HG03457 (cell line): ENCODE data around the gene TARS3.
"Not testable (repeated sequence)": the region's sequence is repeated elsewhere in the genome, so short reads cannot be mapped to it uniquely, and the experiment has no call there.

Experiments
- ATAC-seq: cut with Tn5 transposase; IDR thresholded peaks from one replicate; pipeline ENCODE4 v1.9.1; 2021; ENCODE audit warnings: moderate number of reproducible peaks; ENCODE audit not compliant: unreplicated experiment

The TARS3 gene

GRCh38 chr15:101723874-101724674 lies at the start of gene TARS3:
Gene TARS3, minus strand, starts transcription at chr15:101724473. Its CDS starts 86 bp downstream, at chr15:101724387.
- ATAC-seq = peak; percentile 82

- ATAC-seq = no peak
Observed at GRCh38 chr15:101773496-101774100, 49.3 kb upstream of the TARS3 start.

GRCh38 chr15:101772921-101773320 lies 48.6 kb upstream of the TARS3 start:
- no peak for ATAC-seq

- not testable (repeated sequence) for ATAC-seq
Observed at GRCh38 chr15:101767083-101767640, 42.9 kb upstream of the TARS3 start.

GRCh38 chr15:101765772-101766456 lies 41.6 kb upstream of the TARS3 start:
- ATAC-seq = no peak

GRCh38 chr15:101765340-101765671 lies 41.0 kb upstream of the TARS3 start:
- not testable (repeated sequence) for ATAC-seq

GRCh38 chr15:101764669-101765339 lies 40.5 kb upstream of the TARS3 start:
- not testable (repeated sequence) for ATAC-seq

GRCh38 chr15:101746716-101747082 lies 22.4 kb upstream of the TARS3 start:
- ATAC-seq = peak; percentile 31

- ATAC-seq = not testable (repeated sequence)
Observed at GRCh38 chr15:101734837-101735236, 10.6 kb upstream of the TARS3 start.

- no peak for ATAC-seq
Observed at GRCh38 chr15:101733545-101733944, 9.3 kb upstream of the TARS3 start.

GRCh38 chr15:101732772-101733171 lies 8.5 kb upstream of the TARS3 start:
- ATAC-seq = no peak

- no peak for ATAC-seq
Observed at GRCh38 chr15:101731746-101732145, 7.5 kb upstream of the TARS3 start.

GRCh38 chr15:101727186-101727585 lies 2.9 kb upstream of the TARS3 start:
- no peak for ATAC-seq

- no peak for ATAC-seq
Observed at GRCh38 chr15:101725073-101725472, 800 bp upstream of the TARS3 start.

- no peak for ATAC-seq
Observed at GRCh38 chr15:101724675-101725005, 367 bp upstream of the TARS3 start.

- ATAC-seq = peak; percentile 35
Observed at GRCh38 chr15:101723171-101723873, 951 bp downstream of the TARS3 start.

- no peak for ATAC-seq
Observed at GRCh38 chr15:101718896-101719295, 5.4 kb downstream of the TARS3 start.

GRCh38 chr15:101712078-101712477 lies 12.2 kb downstream of the TARS3 start:
- ATAC-seq = no peak

- no peak for ATAC-seq
Observed at GRCh38 chr15:101710806-101711205, 13.5 kb downstream of the TARS3 start.

GRCh38 chr15:101709466-101709865 lies 14.8 kb downstream of the TARS3 start:
- no peak for ATAC-seq

- ATAC-seq = no peak
Observed at GRCh38 chr15:101707983-101708382, 16.3 kb downstream of the TARS3 start.
